GM18870 (cell line): ENCODE results near the gene OSER1.

Experiments used
- ATAC-seq: cut with Tn5 transposase; IDR thresholded peaks from one replicate; pipeline ENCODE4 v1.9.1; 2021; ENCODE audit warnings: moderate library complexity; ENCODE audit not compliant: unreplicated experiment

The OSER1 gene

GRCh38 chr20:44180814-44181213 is 29.8 kb downstream of the OSER1 start:
- ATAC-seq = no peak

- ATAC-seq = no peak
Observed at GRCh38 chr20:44176833-44177534, 33.6 kb downstream of the OSER1 start.

- no peak for ATAC-seq
Observed at GRCh38 chr20:44174996-44175765, 35.4 kb downstream of the OSER1 start.

- no peak for ATAC-seq
Observed at GRCh38 chr20:44173846-44174245, 36.7 kb downstream of the OSER1 start.

GRCh38 chr20:44173116-44173515 is 37.5 kb downstream of the OSER1 start:
- no peak for ATAC-seq

GRCh38 chr20:44172572-44172950 is 38.0 kb downstream of the OSER1 start:
- ATAC-seq = no peak

GRCh38 chr20:44171775-44172571 is 38.6 kb downstream of the OSER1 start:
- ATAC-seq = no peak

- no peak for ATAC-seq
Observed at GRCh38 chr20:44170816-44171410, 39.7 kb downstream of the OSER1 start.

GRCh38 chr20:44167736-44168135 is 42.8 kb downstream of the OSER1 start:
- no peak for ATAC-seq

GRCh38 chr20:44166477-44166876 is 44.1 kb downstream of the OSER1 start:
- ATAC-seq = no peak

GRCh38 chr20:44166008-44166407 is 44.6 kb downstream of the OSER1 start:
- ATAC-seq = no peak

- no peak for ATAC-seq
Observed at GRCh38 chr20:44160133-44160532, 50.4 kb downstream of the OSER1 start.

- ATAC-seq = no peak
Observed at GRCh38 chr20:44159711-44160110, 50.9 kb downstream of the OSER1 start.

- no peak for ATAC-seq
Observed at GRCh38 chr20:44159125-44159524, 51.4 kb downstream of the OSER1 start.

- ATAC-seq = no peak
Observed at GRCh38 chr20:44157061-44157460, 53.5 kb downstream of the OSER1 start.

GRCh38 chr20:44154521-44155001 is 56.0 kb downstream of the OSER1 start:
- ATAC-seq = no peak

- no peak for ATAC-seq
Observed at GRCh38 chr20:44153636-44154043, 56.9 kb downstream of the OSER1 start.

- no peak for ATAC-seq
Observed at GRCh38 chr20:44151621-44152416, 58.8 kb downstream of the OSER1 start.

GRCh38 chr20:44146272-44146671 is 64.3 kb downstream of the OSER1 start:
- ATAC-seq = no peak
